Liver (tissue), 9 donors: Measurements from ENCODE around the gene CLTA. TPM values are rescaled to one million over a fixed set of nuclear protein-coding genes. Genes with fewer than 3 reads are reported as not detected.

ENCODE experiments used
- DNase-seq: peaks from one replicate; pipeline ENCODE4 v3.0.0-alpha.2; 2017; ENCODE audit warnings: low spot score
- H3K27ac ChIP-seq, 2 donors: one replicate each; pipeline ENCODE4 v1.7.0; 2013; ENCODE audit warnings: inconsistent platforms in 2 of 2, low read length in 2 of 2, control low read depth in 1 of 2, low read depth in 1 of 2, mild to moderate bottlenecking in 1 of 2
- H3K27me3 ChIP-seq, 4 donors: one replicate each; pipeline versions ENCODE4 v1.6.1 to v1.7.0; 2013; ENCODE audit warnings: low read length in 3 of 4, inconsistent platforms in 1 of 4, mild to moderate bottlenecking in 1 of 4, moderate library complexity in 1 of 4; ENCODE audit not compliant: control insufficient read depth in 4 of 4, insufficient read depth in 4 of 4
- H3K36me3 ChIP-seq, 4 donors: one replicate each; pipeline versions ENCODE4 v1.6.1 to v1.7.0; 2013; ENCODE audit warnings: low read length in 3 of 4, mild to moderate bottlenecking in 3 of 4, low read depth in 1 of 4, moderate library complexity in 1 of 4; ENCODE audit not compliant: control insufficient read depth in 4 of 4, insufficient read depth in 3 of 4
- H3K4me1 ChIP-seq, 4 donors: one replicate each; pipeline versions ENCODE4 v1.6.1 to v1.7.0; 2013; ENCODE audit warnings: low read length in 3 of 4, mild to moderate bottlenecking in 3 of 4, moderate library complexity in 1 of 4; ENCODE audit not compliant: control insufficient read depth in 4 of 4, insufficient read depth in 4 of 4
- H3K4me3 ChIP-seq, 3 donors: one replicate each; pipeline versions ENCODE4 v1.6.1 to v1.7.0; 2013; ENCODE audit warnings: low read length in 3 of 3, control low read depth in 1 of 3, low read depth in 1 of 3, mild to moderate bottlenecking in 1 of 3
- H3K9ac ChIP-seq, 2 donors: one replicate each; pipeline ENCODE4 v1.7.0; 2013; ENCODE audit warnings: low read length in 2 of 2, mild to moderate bottlenecking in 2 of 2, moderate library complexity in 2 of 2, control low read depth in 1 of 2, low read depth in 1 of 2
- H3K9me3 ChIP-seq, 4 donors: one replicate each; pipeline versions ENCODE4 v1.6.1 to v1.7.0; 2013; ENCODE audit warnings: low read length in 3 of 4; ENCODE audit not compliant: control insufficient read depth in 4 of 4
- CTCF ChIP-seq: fragments of 150-350 bp; IDR thresholded peaks from 2 replicates; pipeline ENCODE4 v1.5.1; 2017; ENCODE audit warnings: improper control_type of control experiment, low read depth, low read length; ENCODE audit not compliant: missing input control
- FOXA2 ChIP-seq: IDR thresholded peaks from 2 replicates; pipeline ENCODE4 v1.6.1; 2016; ENCODE audit warnings: antibody characterized with exemption
- GABPA ChIP-seq, 2 donors: IDR thresholded peaks in 1 of 2; conservative IDR thresholded peaks in 1 of 2; 2 replicates each; pipeline ENCODE4 v1.6.1; 2016; ENCODE audit warnings: antibody characterized with exemption in 2 of 2, mild to moderate bottlenecking in 1 of 2, moderate library complexity in 1 of 2
- HNF4A ChIP-seq, 2 donors: conservative IDR thresholded peaks; 2 replicates each; pipeline ENCODE4 v1.6.1; 2016; ENCODE audit warnings: antibody characterized with exemption in 2 of 2, mild to moderate bottlenecking in 2 of 2
- HNF4G ChIP-seq: IDR thresholded peaks from 2 replicates; pipeline ENCODE4 v1.6.1; 2016; ENCODE audit warnings: antibody characterized with exemption
- JUND ChIP-seq, 2 donors: IDR thresholded peaks; 2 replicates each; pipeline ENCODE4 v1.6.1; 2016; ENCODE audit warnings: antibody characterized with exemption in 2 of 2
- NR2F2 ChIP-seq: IDR thresholded peaks from 2 replicates; pipeline ENCODE4 v1.6.1; 2016; ENCODE audit warnings: antibody characterized with exemption
- RAD21 ChIP-seq, 2 donors: IDR thresholded peaks; 2 replicates each; pipeline ENCODE4 v1.6.1; 2016; ENCODE audit warnings: antibody characterized with exemption in 2 of 2, mild to moderate bottlenecking in 2 of 2
- RXRA ChIP-seq, 2 donors: IDR thresholded peaks; 2 replicates each; pipeline ENCODE4 v1.6.1; 2017 to 2018; ENCODE audit warnings: antibody characterized with exemption in 2 of 2, mild to moderate bottlenecking in 1 of 2
- SP1 ChIP-seq: IDR thresholded peaks from 2 replicates; pipeline ENCODE4 v1.6.1; 2018; ENCODE audit warnings: antibody characterized with exemption, mild to moderate bottlenecking
- TAF1 ChIP-seq: conservative IDR thresholded peaks from 2 replicates; pipeline ENCODE4 v1.6.1; 2016; ENCODE audit warnings: antibody characterized with exemption, mild to moderate bottlenecking
- ZBTB33 ChIP-seq: IDR thresholded peaks from 2 replicates; pipeline ENCODE4 v1.6.1; 2016; ENCODE audit warnings: antibody characterized with exemption
- WGBS: extraction: QIAGEN DNeasy Blood & Tissue Kit; methylation state at CpG from one replicate; pipeline ENCODE4 v1.1.7; 2013; 5-methylcytosine and 5-hydroxymethylcytosine counted together
- polyA plus RNA-seq, 2 donors: library from polyadenylated mRNA; stranded (reverse) in 1 of 2; unstranded in 1 of 2; fragments of 200-250 nt in 1 of 2; fragments of >200 nt in 1 of 2; fragmentation: Nextera tagmentation in 1 of 2; extraction: Ambion mirVana in 1 of 2; gene quantifications; one replicate each; pipeline versions ENCODE4 v1.2.1 to v1.2.3, GENCODE V29; 2013 to 2015
- total RNA-seq, 2 donors: library from RNA; depleted of rRNA; stranded (reverse); fragments of >200 nt; gene quantifications; one replicate each; pipeline ENCODE4 v1.2.3, GENCODE V29; 2014
- TF ChIP-seq, protein P1 (sequence below): IDR thresholded peaks from 2 replicates; pipeline ENCODE4 v1.6.1; 2016; ENCODE audit warnings: antibody characterized with exemption
- TF ChIP-seq, protein P2 (sequence below): IDR thresholded peaks from 2 replicates; pipeline ENCODE4 v1.6.1; 2016; ENCODE audit warnings: antibody characterized with exemption, mild to moderate bottlenecking
- TF ChIP-seq, protein P3 (sequence below): IDR thresholded peaks from 2 replicates; pipeline ENCODE4 v1.6.1; 2016; ENCODE audit warnings: antibody characterized with exemption
- donor health status: healthy.
- donor health status: healthy.
- donor health status: healthy.
- donor health status: healthy.
- donor health status: healthy.

Gene CLTA
- total and polyA plus RNA-seq, 4 donors = 48.4 to 102 (median 74.6) TPM

GRCh38 chr9:36188212-36188611 is 2.5 kb upstream of the CLTA start:
- TF ChIP-seq CTCF (no peak), HNF4A (conservative IDR thresholded peaks at IDR 0.05) (no peak), NR2F2 (no peak), JUND (IDR thresholded peaks at IDR 0.05) (no peak)
- Histone ChIP-seq H3K9me3 (no peaks in the 10 kb centered on the region), H3K36me3 (no peaks in the 10 kb centered on the region), H3K4me3 (no peak overlapping the region), H3K4me1 (peaks cover 0 to 23% (median 16%) of the 10 kb centered on the region in 4 donors), H3K27ac (no peak overlapping the region), H3K27me3 (no peaks in the 10 kb centered on the region), H3K9ac (no peak overlapping the region)
- 85% methylated on average over 5 of the region's 5 CpGs for WGBS
- DNase-seq = no peak

DNA sequence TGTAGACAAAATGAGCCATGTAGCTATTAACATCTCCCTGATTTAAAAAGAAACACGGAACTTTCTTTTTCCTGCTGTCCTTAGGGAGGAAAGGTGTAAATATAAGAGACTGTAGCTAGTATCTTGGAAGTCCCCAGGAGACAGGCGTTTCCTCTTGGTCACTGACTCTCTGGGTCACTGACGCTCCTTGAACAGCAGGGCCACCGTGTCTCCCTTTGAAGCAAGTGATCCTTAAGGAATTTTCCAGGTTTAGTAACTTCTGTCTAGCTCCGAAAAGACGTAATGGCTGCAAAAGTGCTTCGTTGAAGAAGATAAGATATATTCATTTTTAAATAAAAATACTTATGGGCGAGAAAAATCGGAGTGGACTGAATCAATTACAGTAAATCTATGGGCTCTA is 745 bp upstream of the CLTA start:
- H3K27me3 ChIP-seq = no peaks in the 10 kb centered on the region
- TF ChIP-seq HNF4G = no peak
- no peak for TF ChIP-seq HNF4A (conservative IDR thresholded peaks at IDR 0.05)
- no peak for TF ChIP-seq GABPA (IDR thresholded peaks at IDR 0.05 in 1 of 2, conservative IDR thresholded peaks at IDR 0.05 in 1 of 2)
- TF ChIP-seq RXRA (IDR thresholded peaks at IDR 0.05) = no peak
- TF ChIP-seq, protein P1, sequence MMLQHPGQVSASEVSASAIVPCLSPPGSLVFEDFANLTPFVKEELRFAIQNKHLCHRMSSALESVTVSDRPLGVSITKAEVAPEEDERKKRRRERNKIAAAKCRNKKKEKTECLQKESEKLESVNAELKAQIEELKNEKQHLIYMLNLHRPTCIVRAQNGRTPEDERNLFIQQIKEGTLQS = no peak
- no peak for TF ChIP-seq NR2F2
- no peak for TF ChIP-seq ZBTB33
- TF ChIP-seq, protein P2, sequence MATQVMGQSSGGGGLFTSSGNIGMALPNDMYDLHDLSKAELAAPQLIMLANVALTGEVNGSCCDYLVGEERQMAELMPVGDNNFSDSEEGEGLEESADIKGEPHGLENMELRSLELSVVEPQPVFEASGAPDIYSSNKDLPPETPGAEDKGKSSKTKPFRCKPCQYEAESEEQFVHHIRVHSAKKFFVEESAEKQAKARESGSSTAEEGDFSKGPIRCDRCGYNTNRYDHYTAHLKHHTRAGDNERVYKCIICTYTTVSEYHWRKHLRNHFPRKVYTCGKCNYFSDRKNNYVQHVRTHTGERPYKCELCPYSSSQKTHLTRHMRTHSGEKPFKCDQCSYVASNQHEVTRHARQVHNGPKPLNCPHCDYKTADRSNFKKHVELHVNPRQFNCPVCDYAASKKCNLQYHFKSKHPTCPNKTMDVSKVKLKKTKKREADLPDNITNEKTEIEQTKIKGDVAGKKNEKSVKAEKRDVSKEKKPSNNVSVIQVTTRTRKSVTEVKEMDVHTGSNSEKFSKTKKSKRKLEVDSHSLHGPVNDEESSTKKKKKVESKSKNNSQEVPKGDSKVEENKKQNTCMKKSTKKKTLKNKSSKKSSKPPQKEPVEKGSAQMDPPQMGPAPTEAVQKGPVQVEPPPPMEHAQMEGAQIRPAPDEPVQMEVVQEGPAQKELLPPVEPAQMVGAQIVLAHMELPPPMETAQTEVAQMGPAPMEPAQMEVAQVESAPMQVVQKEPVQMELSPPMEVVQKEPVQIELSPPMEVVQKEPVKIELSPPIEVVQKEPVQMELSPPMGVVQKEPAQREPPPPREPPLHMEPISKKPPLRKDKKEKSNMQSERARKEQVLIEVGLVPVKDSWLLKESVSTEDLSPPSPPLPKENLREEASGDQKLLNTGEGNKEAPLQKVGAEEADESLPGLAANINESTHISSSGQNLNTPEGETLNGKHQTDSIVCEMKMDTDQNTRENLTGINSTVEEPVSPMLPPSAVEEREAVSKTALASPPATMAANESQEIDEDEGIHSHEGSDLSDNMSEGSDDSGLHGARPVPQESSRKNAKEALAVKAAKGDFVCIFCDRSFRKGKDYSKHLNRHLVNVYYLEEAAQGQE = no peak
- no peak for TF ChIP-seq TAF1
- no peak for TF ChIP-seq RAD21 (IDR thresholded peaks at IDR 0.05)
- TF ChIP-seq, protein P3, sequence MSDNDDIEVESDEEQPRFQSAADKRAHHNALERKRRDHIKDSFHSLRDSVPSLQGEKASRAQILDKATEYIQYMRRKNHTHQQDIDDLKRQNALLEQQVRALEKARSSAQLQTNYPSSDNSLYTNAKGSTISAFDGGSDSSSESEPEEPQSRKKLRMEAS = no peak
- TF ChIP-seq SP1 = no peak
- TF ChIP-seq FOXA2 = no peak
- H3K4me1 ChIP-seq = peaks cover 0 to 33% (median 19%) of the 10 kb centered on the region in 4 donors
- no peaks in the 10 kb centered on the region for H3K9me3 ChIP-seq
- DNase-seq = no peak
- H3K36me3 ChIP-seq = no peaks in the 10 kb centered on the region
- peak overlapping the region; percentile 53 to 96 for H3K9ac ChIP-seq
- peak overlapping the region in 1 of 2 donors; percentile 93 for H3K27ac ChIP-seq
- peak overlapping the region; percentile 80 to 93 (median 88) for H3K4me3 ChIP-seq
- 13% methylated on average over 9 of the region's 9 CpGs for WGBS
